ENCODE measurements around the gene IGLL5.

- no peak for TF ChIP-seq CTCF (IDR thresholded peaks at IDR 0.05 in 2 of 3, conservative IDR thresholded peaks at IDR 0.05 in 1 of 3; ENCODE audit: insufficient read depth in 2 of 3, low read depth in 1 of 3, low read length in 3 of 3)
- no peak for TF ChIP-seq POLR2B (IDR thresholded peaks at IDR 0.05; ENCODE audit: low read depth, partially characterized antibody)
- no peak for TF ChIP-seq POLR2AphosphoS5 (IDR thresholded peaks at IDR 0.05; ENCODE audit: control insufficient read depth, insufficient read depth, low read depth, low read length)
- no peak for TF ChIP-seq ZNF398 (CRISPR knock-in tag; IDR thresholded peaks at IDR 0.05)
Observed at GRCh38 chr22:22902247-22903001, 14.8 kb downstream of the IGLL5 start.

Measured in K562 (cell line).